NB4 (cell line): ENCODE measurements around the gene EEF1AKMT3.

Experiments
- CTCF ChIP-seq: IDR thresholded peaks from one replicate; pipeline ENCODE4 v1.5.1; 2012; ENCODE audit warnings: low read depth, low read length
- POLR2A ChIP-seq: IDR thresholded peaks from 2 replicates; pipeline ENCODE4 v1.6.1; 2011; ENCODE audit warnings: mild to moderate bottlenecking; ENCODE audit not compliant: insufficient read length; ENCODE audit errors: extremely low read depth
- TF ChIP-seq, protein P1 (sequence below): IDR thresholded peaks from 2 replicates; pipeline ENCODE4 v1.6.1; 2011; ENCODE audit warnings: low read depth, low read length

- TF ChIP-seq CTCF: no peak
- no peak for TF ChIP-seq POLR2A
- TF ChIP-seq, protein P1, sequence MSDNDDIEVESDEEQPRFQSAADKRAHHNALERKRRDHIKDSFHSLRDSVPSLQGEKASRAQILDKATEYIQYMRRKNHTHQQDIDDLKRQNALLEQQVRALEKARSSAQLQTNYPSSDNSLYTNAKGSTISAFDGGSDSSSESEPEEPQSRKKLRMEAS: no peak
These were observed 30.2 kb downstream of the EEF1AKMT3 start for GRCh38 chr12:57802607-57803006.
